ENCODE measurements around the gene SLC30A4. TPM values are rescaled to one million over a fixed set of nuclear protein-coding genes. Genes with fewer than 3 reads are reported as not detected.

Gene SLC30A4
- total and polyA plus RNA-seq, 2 of the 4 experiments (the other 2 are of a cell fraction) = 2.1 to 5.6 TPM

Small RNAs within 50 kb of the gene (microRNA-seq; reads per million reads assigned to microRNA genes)
- gene DPPA5P2 (ENCODE audit: insufficient read depth, insufficient read length) (not detected), gene SNORA41B (ENCODE audit: insufficient read depth, insufficient read length) (not detected)

Small RNAs within 50 kb of the gene (small RNA-seq; reads per million reads assigned to genes)
- gene DPPA5P2 (0 reads per million in 5 experiments), gene SNORA41B (0 to 0.60 (median 0.08) reads per million in 5 experiments)

Other genes with a start within 250 kb of the SLC30A4 start
- gene GATM, start 144.2 kb downstream of the SLC30A4 start, total RNA-seq (2012; rRNA removed) = 0.18 and 0.28 TPM in 2 replicates
- gene GATM, start 144.2 kb downstream of the SLC30A4 start, polyA plus RNA-seq (2012; rRNA removed) = 0.10 and 0.14 TPM in 2 replicates
- 40.9 and 78.3 TPM in 2 replicates for gene BLOC1S6, start 64.6 kb upstream of the SLC30A4 start, total RNA-seq (2012; rRNA removed)
- 17.9 and 21.7 TPM in 2 replicates for gene BLOC1S6, start 64.6 kb upstream of the SLC30A4 start, polyA plus RNA-seq (2012; rRNA removed)
- gene SQOR, start 112.3 kb upstream of the SLC30A4 start, total RNA-seq (2012; rRNA removed) = 39.2 and 40.3 TPM in 2 replicates
- 21.2 and 22.1 TPM in 2 replicates for gene SQOR, start 112.3 kb upstream of the SLC30A4 start, polyA plus RNA-seq (2012; rRNA removed)